ENCODE measurements around the gene PRKCB.
"Not testable (repeated sequence)": the region's sequence is repeated elsewhere in the genome, so short reads cannot be mapped to it uniquely, and the experiment has no call there.

The PRKCB gene

GRCh38 chr16:23905027-23905426, 69.2 kb downstream of the PRKCB start:
- no peak for DNase-seq

GRCh38 chr16:23907457-23907902, 71.7 kb downstream of the PRKCB start:
- DNase-seq: no peak

GRCh38 chr16:23907903-23908302, 72.1 kb downstream of the PRKCB start:
- DNase-seq: no peak

GRCh38 chr16:23908790-23909189, 73.0 kb downstream of the PRKCB start:
- no peak for DNase-seq

- no peak for DNase-seq
Measured at GRCh38 chr16:23909792-23910418, 74.1 kb downstream of the PRKCB start.

GRCh38 chr16:23914946-23915530, 79.3 kb downstream of the PRKCB start:
- DNase-seq: peak; percentile 1

- not testable (repeated sequence) for DNase-seq
Measured at GRCh38 chr16:23916552-23916951, 80.8 kb downstream of the PRKCB start.

- no peak for DNase-seq
Measured at GRCh38 chr16:23917621-23918020, 81.8 kb downstream of the PRKCB start.

- DNase-seq: no peak
Measured at GRCh38 chr16:23920446-23920845, 84.7 kb downstream of the PRKCB start.

- DNase-seq: no peak
Measured at GRCh38 chr16:23920899-23921298, 85.1 kb downstream of the PRKCB start.

GRCh38 chr16:23922406-23922805, 86.6 kb downstream of the PRKCB start:
- no peak for DNase-seq

GRCh38 chr16:23924128-23924527, 88.3 kb downstream of the PRKCB start:
- DNase-seq: no peak

GRCh38 chr16:23927796-23928195, 92.0 kb downstream of the PRKCB start:
- DNase-seq: no peak

GRCh38 chr16:23929237-23929636, 93.5 kb downstream of the PRKCB start:
- no peak for DNase-seq

- peak; percentile 32 for DNase-seq
Measured at GRCh38 chr16:23929856-23930255, 94.1 kb downstream of the PRKCB start.

GRCh38 chr16:23930791-23931190, 95.0 kb downstream of the PRKCB start:
- DNase-seq: no peak

GRCh38 chr16:23931199-23931598, 95.4 kb downstream of the PRKCB start:
- no peak for DNase-seq

GRCh38 chr16:23933650-23934049, 97.9 kb downstream of the PRKCB start:
- not testable (repeated sequence) for DNase-seq

GRCh38 chr16:23934610-23935236, 98.9 kb downstream of the PRKCB start:
- no peak for DNase-seq

GRCh38 chr16:23940111-23940510, 104.3 kb downstream of the PRKCB start:
- DNase-seq: no peak

- DNase-seq: no peak
Measured at GRCh38 chr16:23941025-23941424, 105.2 kb downstream of the PRKCB start.

- no peak for DNase-seq
Measured at GRCh38 chr16:23941963-23942564, 106.3 kb downstream of the PRKCB start.

- no peak for DNase-seq
Measured at GRCh38 chr16:23943604-23944003, 107.8 kb downstream of the PRKCB start.

GRCh38 chr16:23944381-23944780, 108.6 kb downstream of the PRKCB start:
- no peak for DNase-seq
